CD4-positive, alpha-beta T cell (primary cell): Measurements from ENCODE around the gene SHISA6. TPM values are rescaled to one million over a fixed set of nuclear protein-coding genes. Genes with fewer than 3 reads are reported as not detected.

Experiments used
- ATAC-seq: fragments of 200-7000 bp; cut with Tn5 transposase; one replicate; pipeline ENCODE4 v1.10.0; 2022; ENCODE audit warnings: mild to moderate bottlenecking; ENCODE audit not compliant: poor library complexity
- CTCF ChIA-PET: fragments of 350-600 bp; sonication (Branson Sonifier 250); formaldehyde crosslinking; loops from one replicate; lab custom pipeline; 2021; ENCODE audit warnings: antibody characterized with exemption, inconsistent platforms; lab: Charles Lee
- POLR2A ChIA-PET: fragments of 350-600 bp; sonication (Branson Sonifier 250); formaldehyde crosslinking; loops from one replicate; lab custom pipeline; 2021; ENCODE audit warnings: antibody characterized with exemption, inconsistent platforms; lab: Charles Lee
- DNase-seq, 14 experiments: peaks; one replicate each; pipeline ENCODE4 v3.0.0-alpha.2; 2013 to 2020; ENCODE audit warnings: mixed read lengths in 2 of 14
- H3K27ac ChIP-seq, 2 donors: one replicate each; pipeline versions ENCODE4 v1.5.1 to v1.7.0; 2013; ENCODE audit warnings: low read length in 2 of 2, low read depth in 1 of 2, mild to moderate bottlenecking in 1 of 2
- H3K27me3 ChIP-seq, 2 experiments: 1 replicate in 1 of 2; 2 replicates in 1 of 2; pipeline versions ENCODE4 v1.6.1 to v1.7.0; 2013; ENCODE audit warnings: low read length in 2 of 2, control low read depth in 1 of 2, mild to moderate bottlenecking in 1 of 2, moderate library complexity in 1 of 2; ENCODE audit not compliant: insufficient read depth in 2 of 2, control insufficient read depth in 1 of 2
- H3K36me3 ChIP-seq: one replicate; pipeline ENCODE4 v1.6.1; 2013; ENCODE audit warnings: low read length, control low read depth; ENCODE audit not compliant: insufficient read depth
- H3K4me1 ChIP-seq: one replicate; pipeline ENCODE4 v1.6.1; 2013; ENCODE audit warnings: low read length, control low read depth; ENCODE audit not compliant: insufficient read depth
- H3K4me3 ChIP-seq: one replicate; pipeline ENCODE4 v1.5.1; 2013; ENCODE audit warnings: mild to moderate bottlenecking, low read length, moderate library complexity
- H3K9me3 ChIP-seq, 2 experiments: 1 replicate in 1 of 2; 2 replicates in 1 of 2; pipeline versions ENCODE4 v1.6.1 to v1.7.0; 2013; ENCODE audit warnings: low read length in 2 of 2, mild to moderate bottlenecking in 2 of 2, control low read depth in 1 of 2, moderate library complexity in 1 of 2; ENCODE audit not compliant: control insufficient read depth in 1 of 2, insufficient read depth in 1 of 2
- H3K27ac Mint-ChIP-seq: one replicate; pipeline ENCODE4 v1.8.0; 2020; ENCODE audit warnings: mixed read lengths
- H3K27me3 Mint-ChIP-seq: one replicate; pipeline ENCODE4 v1.8.0; 2021; ENCODE audit warnings: mixed read lengths
- H3K36me3 Mint-ChIP-seq: one replicate; pipeline ENCODE4 v1.8.0; 2021; ENCODE audit warnings: low read depth, mixed read lengths
- H3K4me1 Mint-ChIP-seq: one replicate; pipeline ENCODE4 v1.8.0; 2021; ENCODE audit warnings: low read depth, mixed read lengths
- H3K4me3 Mint-ChIP-seq: one replicate; pipeline ENCODE4 v1.8.0; 2020; ENCODE audit warnings: mild to moderate bottlenecking, mixed read lengths
- H3K9me3 Mint-ChIP-seq: one replicate; pipeline ENCODE4 v1.8.0; 2020; ENCODE audit warnings: mixed read lengths
- CTCF ChIP-seq: fragments of 200-600 bp; IDR thresholded peaks from one replicate; pipeline ENCODE4 v1.8.0; 2022; ENCODE audit warnings: antibody characterized with exemption, mild to moderate bottlenecking
- intact Hi-C, 2 experiments: fragments of 100-400 bp; cut with DNase I in 1 of 2; cut with micrococcal nuclease in 1 of 2; formaldehyde crosslinking; loops; one replicate each; pipeline versions ENCODE4 v1.15.1 to v1.9.0; 2023 to 2025; cut with DNase I, micrococcal nuclease
- total RNA-seq, 174 experiments: library from RNA in 2 of 174; stranded (reverse) in 2 of 174; gene quantifications; one replicate each; pipeline ENCODE4 v1.2.3 and lab custom pipeline; 2021 to 2026

SHISA6 gene
- total RNA-seq, 2 experiments from 2014 or later: not detected

- no peaks in the 10 kb centered on the region for H3K27me3 Mint-ChIP-seq
- no peaks in the 10 kb centered on the region for H3K36me3 ChIP-seq
- no peak overlapping the region for H3K4me3 Mint-ChIP-seq
- no peak for DNase-seq
- H3K27ac Mint-ChIP-seq: no peak overlapping the region
- H3K9me3 ChIP-seq: peaks cover 11 to 18% of the 10 kb centered on the region in 2 experiments
- no peaks in the 10 kb centered on the region for H3K36me3 Mint-ChIP-seq
- peaks cover 7% of the 10 kb centered on the region for H3K9me3 Mint-ChIP-seq
- ATAC-seq: no peak
- H3K4me1 Mint-ChIP-seq: no peaks in the 10 kb centered on the region
- TF ChIP-seq CTCF: no peak
- intact Hi-C loops: no loop called here
- H3K27me3 ChIP-seq: no peaks in the 10 kb centered on the region
- POLR2A ChIA-PET: interaction anchor here (0.6 kb wide), 1 partner anchor 230 kb away, joined by 3 read pairs; no protein-coding TSS in a partner anchor
- no peak overlapping the region for H3K27ac ChIP-seq
- no peaks in the 10 kb centered on the region for H3K4me1 ChIP-seq
- no peak overlapping the region for H3K4me3 ChIP-seq
- CTCF ChIA-PET: no interaction called here
Observed at GRCh38 chr17:11545696-11546095, 304.7 kb downstream of the SHISA6 start.

GRCh38 chr17:11547853-11548252, 306.8 kb downstream of the SHISA6 start:
- H3K27ac Mint-ChIP-seq: no peak overlapping the region
- intact Hi-C loops: no loop called here

GRCh38 chr17:11548398-11548797, 307.4 kb downstream of the SHISA6 start:
- no peak for TF ChIP-seq CTCF
- POLR2A ChIA-PET: no interaction called here
- Mint-ChIP-seq H3K9me3 (peaks cover 2% of the 10 kb centered on the region), H3K27ac (no peak overlapping the region), H3K36me3 (no peaks in the 10 kb centered on the region), H3K27me3 (no peaks in the 10 kb centered on the region), H3K4me3 (no peak overlapping the region), H3K4me1 (no peaks in the 10 kb centered on the region)
- no peak for ATAC-seq
- CTCF ChIA-PET: no interaction called here
- peaks cover 0 to 8% of the 10 kb centered on the region in 2 experiments for H3K9me3 ChIP-seq
- no peaks in the 10 kb centered on the region for H3K27me3 ChIP-seq
- no peak for DNase-seq
- intact Hi-C loops: no loop called here
- H3K4me1 ChIP-seq: no peaks in the 10 kb centered on the region
- no peak overlapping the region for H3K4me3 ChIP-seq
- no peak overlapping the region for H3K27ac ChIP-seq
- no peaks in the 10 kb centered on the region for H3K36me3 ChIP-seq

More at GRCh38 chr17:11547853-11548252, 306.8 kb downstream of the SHISA6 start:
- no peaks in the 10 kb centered on the region for H3K36me3 Mint-ChIP-seq
- H3K27me3 ChIP-seq: no peaks in the 10 kb centered on the region
- H3K4me1 ChIP-seq: no peaks in the 10 kb centered on the region
- TF ChIP-seq CTCF: no peak
- H3K9me3 Mint-ChIP-seq: peaks cover 2% of the 10 kb centered on the region
- no peak for DNase-seq
- H3K4me3 ChIP-seq: no peak overlapping the region
- H3K36me3 ChIP-seq: no peaks in the 10 kb centered on the region
- no peak overlapping the region for H3K27ac ChIP-seq
- ChIA-PET CTCF (no interaction called here), POLR2A (no interaction called here)
- no peaks in the 10 kb centered on the region for H3K27me3 Mint-ChIP-seq
- peaks cover 0 to 8% of the 10 kb centered on the region in 2 experiments for H3K9me3 ChIP-seq
- H3K4me1 Mint-ChIP-seq: no peaks in the 10 kb centered on the region
- ATAC-seq: no peak
- no peak overlapping the region for H3K4me3 Mint-ChIP-seq
